Ovary (tissue), 9 donors: ENCODE results near the gene LMTK3. TPM values are rescaled to one million over a fixed set of nuclear protein-coding genes. Genes with fewer than 3 reads are reported as not detected.

ENCODE experiments used
- DNase-seq, 5 donors: peaks; one replicate each; pipeline ENCODE4 v3.0.0-alpha.2; 2019 to 2020
- H3K27ac ChIP-seq, 2 donors: fragments of 200-600 bp; one replicate each; pipeline versions ENCODE4 v1.5.1 to v1.8.0; 2019 to 2022
- H3K27me3 ChIP-seq: fragments of 200-600 bp; one replicate; pipeline ENCODE4 v1.8.0; 2022
- H3K36me3 ChIP-seq: fragments of 200-600 bp; sonication (generic); one replicate; pipeline ENCODE4 v1.5.1; 2019
- H3K4me1 ChIP-seq: one replicate; pipeline ENCODE4 v1.8.1; 2013; ENCODE audit warnings: mild to moderate bottlenecking, moderate library complexity; ENCODE audit not compliant: insufficient read depth
- H3K4me3 ChIP-seq: fragments of 200-600 bp; sonication (generic); one replicate; pipeline ENCODE4 v1.5.1; 2017
- H3K9me3 ChIP-seq, 2 donors: fragments of 200-600 bp in 1 of 2; sonication (generic) in 1 of 2; one replicate each; pipeline versions ENCODE4 v1.5.1 to v1.8.1; 2013 to 2019; ENCODE audit warnings: mild to moderate bottlenecking in 1 of 2, moderate library complexity in 1 of 2
- EP300 ChIP-seq: sonication (generic); formaldehyde crosslinking; IDR thresholded peaks from one replicate; pipeline ENCODE4 v1.6.1; 2017; ENCODE audit warnings: antibody characterized with exemption
- POLR2A ChIP-seq: fragments of 450-650 bp; IDR thresholded peaks from one replicate; pipeline ENCODE4 v1.6.1; 2017; ENCODE audit warnings: antibody characterized with exemption, mild to moderate bottlenecking, moderate library complexity
- WGBS, 3 donors: extraction: QIAGEN DNeasy Blood & Tissue Kit in 1 of 3; methylation state at CpG; one replicate each; pipeline versions ENCODE4 v1.1.5 to v1.1.7; 2013 to 2017; 5-methylcytosine and 5-hydroxymethylcytosine counted together
- intact Hi-C, 4 donors: fragments of 100-400 bp; cut with DNase I; formaldehyde crosslinking; loops; one replicate each; pipeline versions ENCODE4 v1.11.0 to v1.15.1; 2022 to 2023
- polyA plus RNA-seq, 2 donors: library from polyadenylated mRNA; stranded (reverse); fragments of 200-250 nt in 1 of 2; fragments of 350-450 nt in 1 of 2; fragmentation: Illumina TruSeq in 1 of 2; extraction: RNeasy Lipid Tissue Mini Kit (QIAGEN cat#74804) in 1 of 2; gene quantifications; one replicate each; pipeline ENCODE4 v1.2.3, GENCODE V29; 2013 to 2014
- total RNA-seq, 7 donors: library from RNA; depleted of rRNA in 2 of 7; stranded (reverse); fragments of >200 nt in 2 of 7; fragmentation: NEBNext Ultra II Directional in 3 of 7; extraction: Animal tissue kit (Norgen Biotek cat#: 25700) in 3 of 7; gene quantifications; one replicate each; pipeline versions ENCODE4 v1.1.0 to v1.2.4, GENCODE V29; 2016 to 2023
- TF ChIP-seq, protein P1 (sequence below), 3 donors: fragments of 450-650 bp in 2 of 3; fragments of 200-600 bp in 1 of 3; IDR thresholded peaks; one replicate each; pipeline versions ENCODE4 v1.5.1 to v1.8.0; 2016 to 2022; ENCODE audit warnings: antibody characterized with exemption in 3 of 3, mild to moderate bottlenecking in 1 of 3
- donor health status: DM: no; HTN: no; CAD: no; lungs with moderate emphysema.
- donor health status: DM: no; HTN: no; CAD: no.
- donor health status: Bipolar disorder and iron deficiency.
- donor health status: DM: yes; HTN: yes; CAD: no.
- donor health status: DM: no; HTN: no; CAD: no.
- donor health status: DM: yes; HTN: yes; CAD: no.

LMTK3 gene
- total and polyA plus RNA-seq, 9 donors, result 0.27 to 2.5 (median 0.49) TPM; not detected in 1

DNA sequence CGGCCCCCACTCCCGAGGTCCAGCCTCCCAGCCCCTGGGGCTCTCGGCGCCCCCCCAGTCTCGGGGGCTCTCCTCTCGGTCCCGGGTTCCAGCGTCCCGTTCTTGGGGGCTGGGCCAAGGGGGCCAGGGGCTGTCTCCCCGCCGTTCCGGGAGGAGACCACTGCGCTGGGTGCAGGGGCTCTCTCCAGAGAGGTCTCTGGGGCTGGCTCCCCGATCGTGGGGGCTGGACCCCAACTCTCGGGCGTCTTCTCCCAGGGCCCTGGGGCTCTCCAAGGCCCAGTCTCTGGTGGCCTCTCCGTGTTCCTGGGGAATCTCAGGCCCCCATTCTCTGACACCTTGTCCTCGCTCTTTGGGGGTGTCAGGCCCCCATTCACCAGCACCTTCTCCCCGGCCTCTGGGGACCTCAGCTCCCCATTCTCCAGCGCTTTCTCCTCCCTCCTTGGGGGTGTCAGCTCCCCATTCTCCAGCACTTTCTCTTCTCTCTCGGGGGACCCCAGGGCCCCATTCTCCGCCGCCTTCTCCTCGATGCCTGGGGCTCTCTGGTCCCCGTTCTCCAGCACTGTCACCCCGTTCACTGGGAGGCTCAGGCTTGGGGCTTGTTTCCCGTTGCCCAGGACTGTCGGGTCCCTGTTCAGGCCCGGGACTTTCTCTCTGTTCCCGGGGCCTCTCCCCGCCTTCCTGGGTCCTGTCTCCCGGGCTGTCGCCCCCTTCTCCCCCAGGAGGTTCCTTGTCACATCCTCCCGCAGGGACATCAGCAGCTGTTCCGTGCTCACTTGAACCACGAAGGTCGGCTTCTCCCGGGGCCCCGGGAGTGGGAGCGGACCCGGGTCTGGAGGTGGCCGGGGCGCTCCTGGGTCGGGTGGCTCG, 13.7 kb downstream of the LMTK3 start:
- TF ChIP-seq POLR2A, result no peak
- no peak for TF ChIP-seq EP300
- TF ChIP-seq, protein P1, sequence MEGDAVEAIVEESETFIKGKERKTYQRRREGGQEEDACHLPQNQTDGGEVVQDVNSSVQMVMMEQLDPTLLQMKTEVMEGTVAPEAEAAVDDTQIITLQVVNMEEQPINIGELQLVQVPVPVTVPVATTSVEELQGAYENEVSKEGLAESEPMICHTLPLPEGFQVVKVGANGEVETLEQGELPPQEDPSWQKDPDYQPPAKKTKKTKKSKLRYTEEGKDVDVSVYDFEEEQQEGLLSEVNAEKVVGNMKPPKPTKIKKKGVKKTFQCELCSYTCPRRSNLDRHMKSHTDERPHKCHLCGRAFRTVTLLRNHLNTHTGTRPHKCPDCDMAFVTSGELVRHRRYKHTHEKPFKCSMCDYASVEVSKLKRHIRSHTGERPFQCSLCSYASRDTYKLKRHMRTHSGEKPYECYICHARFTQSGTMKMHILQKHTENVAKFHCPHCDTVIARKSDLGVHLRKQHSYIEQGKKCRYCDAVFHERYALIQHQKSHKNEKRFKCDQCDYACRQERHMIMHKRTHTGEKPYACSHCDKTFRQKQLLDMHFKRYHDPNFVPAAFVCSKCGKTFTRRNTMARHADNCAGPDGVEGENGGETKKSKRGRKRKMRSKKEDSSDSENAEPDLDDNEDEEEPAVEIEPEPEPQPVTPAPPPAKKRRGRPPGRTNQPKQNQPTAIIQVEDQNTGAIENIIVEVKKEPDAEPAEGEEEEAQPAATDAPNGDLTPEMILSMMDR (IDR thresholded peaks at IDR 0.05), result no peak
- 50 to 67% (median 55%) methylated on average over 43 to 46 of the region's 46 CpGs for WGBS, 3 donors
- no peak overlapping the region for H3K27ac ChIP-seq
- no peaks in the 10 kb centered on the region for H3K9me3 ChIP-seq
- no peaks in the 10 kb centered on the region for H3K36me3 ChIP-seq
- DNase-seq, result peak in 1 of 5 donors; percentile 27
- intact Hi-C loops, result loop anchor here in 2 of 4 donors (10.0 kb wide), 1 partner anchor 97 kb away; no protein-coding TSS in a partner anchor
- peaks cover 2% of the 10 kb centered on the region for H3K27me3 ChIP-seq
- H3K4me1 ChIP-seq, result peaks cover 8% of the 10 kb centered on the region
- no peak overlapping the region for H3K4me3 ChIP-seq

DNA sequence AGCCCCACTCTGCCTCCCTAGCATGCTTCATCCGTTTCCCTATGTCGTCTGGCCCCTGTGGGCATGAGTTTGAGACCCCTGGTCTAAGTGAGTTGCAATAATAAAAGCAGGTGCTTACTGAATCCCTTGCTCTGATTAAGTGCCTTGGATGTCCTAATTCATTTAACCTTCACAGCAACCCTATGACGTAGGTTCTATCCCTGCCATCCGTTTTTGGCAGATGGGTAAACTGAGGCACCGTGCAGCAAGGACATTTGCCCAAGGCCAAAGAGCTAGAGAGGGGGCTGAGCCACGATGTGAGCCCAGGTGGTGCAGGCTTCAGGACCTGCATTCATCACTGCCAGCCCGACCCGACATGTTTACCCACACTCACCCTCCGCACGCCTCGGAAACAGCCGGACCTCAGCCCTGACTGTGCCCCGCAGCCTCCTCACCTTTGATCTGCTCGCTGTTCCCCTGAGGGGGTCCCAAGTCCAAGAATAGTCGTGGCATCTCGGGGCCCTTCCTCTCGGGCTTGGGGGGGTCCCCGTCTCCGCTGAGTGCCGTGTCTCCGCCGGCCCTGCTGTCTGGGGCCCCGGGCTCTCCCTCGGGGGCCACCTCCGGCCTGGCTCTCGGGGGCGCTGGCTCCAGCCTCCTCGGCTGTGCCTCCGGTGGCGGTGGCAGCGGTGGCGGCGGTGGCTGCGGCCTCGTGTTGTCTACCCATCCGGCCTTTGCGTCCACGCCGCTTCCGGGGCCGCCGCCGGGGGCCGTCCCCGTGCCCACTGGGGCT, 14.5 kb downstream of the LMTK3 start:
- 56 to 65% (median 64%) methylated on average over 39 to 45 of the region's 45 CpGs for WGBS, 3 donors
- Histone ChIP-seq H3K4me1 (peaks cover 12% of the 10 kb centered on the region), H3K4me3 (no peak overlapping the region)

DNA sequence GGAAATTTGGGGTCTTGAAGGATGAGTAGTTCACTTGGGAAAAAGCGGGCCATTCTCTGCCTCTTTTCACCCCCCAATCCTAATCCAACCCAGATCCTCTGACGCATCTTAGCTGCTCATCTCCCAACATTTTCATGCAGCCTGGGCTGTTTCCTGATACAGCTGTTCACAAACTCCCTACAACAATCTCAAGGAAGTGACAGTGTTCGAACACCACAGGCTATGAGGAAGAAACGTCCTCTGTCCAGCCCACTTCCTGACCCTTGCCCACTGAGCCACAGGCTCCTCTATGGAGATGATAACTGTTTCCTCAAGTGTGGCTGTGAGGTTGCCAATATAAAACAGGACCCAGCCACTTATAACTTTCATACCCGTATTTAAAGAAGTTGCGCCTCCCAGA, 16.2 kb downstream of the LMTK3 start:
- no peak overlapping the region for H3K27ac ChIP-seq
- intact Hi-C loops, result loop anchor here in 2 of 4 donors (10.0 kb wide), 1 partner anchor 99 kb away; no protein-coding TSS in a partner anchor

More for the DNA sequence above, 14.5 kb downstream of the LMTK3 start:
- Histone ChIP-seq H3K9me3 (no peaks in the 10 kb centered on the region), H3K27ac (no peak overlapping the region), H3K27me3 (peaks cover 2% of the 10 kb centered on the region), H3K36me3 (no peaks in the 10 kb centered on the region)
- DNase-seq, result no peak
- TF ChIP-seq POLR2A (no peak), EP300 (no peak)
- TF ChIP-seq, protein P1 (IDR thresholded peaks at IDR 0.05), result no peak
- intact Hi-C loops, result loop anchor here in 2 of 4 donors (10.0 kb wide), 1 partner anchor 98 kb away; no protein-coding TSS in a partner anchor

More for the DNA sequence above, 16.2 kb downstream of the LMTK3 start:
- 78 to 87% (median 84%) methylated on average over 6 of the region's 6 CpGs for WGBS, 3 donors
- no peaks in the 10 kb centered on the region for H3K9me3 ChIP-seq
- peak in 1 of 5 donors; percentile 10 for DNase-seq
- peaks cover 12% of the 10 kb centered on the region for H3K4me1 ChIP-seq
- TF ChIP-seq EP300 (no peak), POLR2A (no peak)
- TF ChIP-seq, protein P1 (IDR thresholded peaks at IDR 0.05), result no peak
- H3K36me3 ChIP-seq, result no peaks in the 10 kb centered on the region
- no peak overlapping the region for H3K4me3 ChIP-seq
- H3K27me3 ChIP-seq, result peaks cover 2% of the 10 kb centered on the region
